IgD-negative memory B cell (primary cell): ENCODE results near the gene RHBDD2. TPM values are rescaled to one million over a fixed set of nuclear protein-coding genes. Genes with fewer than 3 reads are reported as not detected.

Experiments used
- H3K27ac Mint-ChIP-seq, 3 donors: one replicate each; pipeline ENCODE4 v1.8.0; 2020 to 2022; ENCODE audit warnings: mild to moderate bottlenecking in 3 of 3, mixed read lengths in 3 of 3, moderate library complexity in 1 of 3
- H3K27me3 Mint-ChIP-seq: one replicate; pipeline ENCODE4 v1.8.0; 2021; ENCODE audit warnings: mixed read lengths
- H3K36me3 Mint-ChIP-seq: one replicate; pipeline ENCODE4 v1.8.0; 2020; ENCODE audit warnings: mild to moderate bottlenecking, mixed read lengths
- H3K4me1 Mint-ChIP-seq, 3 donors: one replicate each; pipeline ENCODE4 v1.8.0; 2020 to 2022; ENCODE audit warnings: mixed read lengths in 3 of 3, mild to moderate bottlenecking in 1 of 3
- H3K4me3 Mint-ChIP-seq, 4 donors: one replicate each; pipeline ENCODE4 v1.8.0; 2020 to 2022; ENCODE audit warnings: mild to moderate bottlenecking in 4 of 4, mixed read lengths in 4 of 4, moderate library complexity in 3 of 4
- H3K9me3 Mint-ChIP-seq, 3 donors: one replicate each; pipeline ENCODE4 v1.8.0; 2020 to 2021; ENCODE audit warnings: mixed read lengths in 3 of 3, mild to moderate bottlenecking in 1 of 3
- polyA plus RNA-seq: library from polyadenylated mRNA; unstranded; fragments of 300-500 nt; fragmentation: Illumina TruSeq; gene quantifications from one replicate; pipeline ENCODE4 v1.2.3, GENCODE V29; 2021

Gene RHBDD2
- polyA plus RNA-seq, 1 donor from 2014 or later: 66.0 TPM

DNA sequence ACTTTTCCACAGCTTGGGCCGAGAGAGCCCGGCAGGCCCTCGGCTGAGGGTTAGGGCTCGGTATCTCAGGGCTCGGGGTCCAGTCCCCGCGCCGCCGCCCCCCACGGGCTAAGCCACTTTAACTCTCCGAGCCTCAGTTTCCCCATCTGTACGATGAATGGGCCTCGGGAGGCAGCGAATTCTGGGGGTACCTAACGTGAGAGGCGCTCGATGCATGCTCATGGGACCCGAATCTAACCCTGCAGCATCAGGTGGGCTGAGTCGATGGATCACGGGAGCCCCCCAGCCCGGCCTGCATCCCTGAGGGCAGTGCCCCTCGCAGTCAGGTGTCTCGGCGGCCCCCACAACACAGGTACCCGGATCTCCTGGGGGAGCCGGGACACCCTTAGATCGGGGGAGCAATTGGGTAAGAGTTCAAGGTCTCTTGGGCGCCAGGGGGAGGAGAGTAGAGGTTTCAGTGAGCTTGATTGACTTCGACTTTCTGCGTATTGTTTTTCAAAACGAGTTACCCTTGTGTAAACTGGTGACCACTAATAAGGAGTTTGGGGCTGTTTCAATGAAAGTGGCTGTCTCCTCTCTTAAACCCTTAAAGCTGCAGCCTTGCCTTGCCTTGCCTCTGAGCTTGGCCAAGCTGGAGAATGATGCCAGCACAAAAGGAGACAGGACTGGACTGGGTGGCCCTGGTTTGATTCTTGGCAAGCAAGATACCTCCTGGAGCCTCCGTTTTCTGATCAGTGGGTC is 36.8 kb downstream of the RHBDD2 start:
- H3K27ac Mint-ChIP-seq: peak overlapping the region; percentile 70 to 95 (median 73)
- no peaks in the 10 kb centered on the region for H3K27me3 Mint-ChIP-seq
- no peaks in the 10 kb centered on the region for H3K36me3 Mint-ChIP-seq
- H3K9me3 Mint-ChIP-seq: peaks cover 0 to 3% (median 0%) of the 10 kb centered on the region in 3 donors
- peaks cover 14 to 21% (median 21%) of the 10 kb centered on the region in 3 donors for H3K4me1 Mint-ChIP-seq
- H3K4me3 Mint-ChIP-seq: peak overlapping the region; percentile 94 to 98 (median 95)

DNA sequence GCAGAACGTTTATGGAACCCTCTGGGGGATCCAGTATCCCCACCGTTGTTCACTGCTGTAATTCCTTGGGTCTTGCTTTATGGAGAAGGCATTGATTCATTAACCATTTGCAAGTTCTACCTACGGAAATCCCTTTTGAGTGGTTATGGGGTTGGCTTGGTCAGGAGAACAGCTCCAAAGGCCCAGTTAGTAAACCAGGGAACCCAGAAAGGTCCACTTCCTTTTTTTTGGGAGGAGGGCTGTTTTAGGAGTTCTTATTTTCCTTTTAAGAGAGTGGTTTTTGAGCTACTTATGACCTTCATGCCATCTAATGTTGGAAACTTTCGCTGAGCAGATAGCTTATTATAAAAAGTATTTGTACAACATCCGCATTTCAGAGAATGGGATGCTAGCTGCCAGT is 37.4 kb downstream of the RHBDD2 start:
- peak overlapping the region; percentile 94 to 98 (median 95) for H3K4me3 Mint-ChIP-seq
- H3K27me3 Mint-ChIP-seq: no peaks in the 10 kb centered on the region
- no peaks in the 10 kb centered on the region for H3K36me3 Mint-ChIP-seq
- peaks cover 0 to 3% (median 0%) of the 10 kb centered on the region in 3 donors for H3K9me3 Mint-ChIP-seq
- H3K4me1 Mint-ChIP-seq: peaks cover 14 to 23% (median 21%) of the 10 kb centered on the region in 3 donors
- H3K27ac Mint-ChIP-seq: peak overlapping the region in 2 of 3 donors; percentile 70 to 95

DNA sequence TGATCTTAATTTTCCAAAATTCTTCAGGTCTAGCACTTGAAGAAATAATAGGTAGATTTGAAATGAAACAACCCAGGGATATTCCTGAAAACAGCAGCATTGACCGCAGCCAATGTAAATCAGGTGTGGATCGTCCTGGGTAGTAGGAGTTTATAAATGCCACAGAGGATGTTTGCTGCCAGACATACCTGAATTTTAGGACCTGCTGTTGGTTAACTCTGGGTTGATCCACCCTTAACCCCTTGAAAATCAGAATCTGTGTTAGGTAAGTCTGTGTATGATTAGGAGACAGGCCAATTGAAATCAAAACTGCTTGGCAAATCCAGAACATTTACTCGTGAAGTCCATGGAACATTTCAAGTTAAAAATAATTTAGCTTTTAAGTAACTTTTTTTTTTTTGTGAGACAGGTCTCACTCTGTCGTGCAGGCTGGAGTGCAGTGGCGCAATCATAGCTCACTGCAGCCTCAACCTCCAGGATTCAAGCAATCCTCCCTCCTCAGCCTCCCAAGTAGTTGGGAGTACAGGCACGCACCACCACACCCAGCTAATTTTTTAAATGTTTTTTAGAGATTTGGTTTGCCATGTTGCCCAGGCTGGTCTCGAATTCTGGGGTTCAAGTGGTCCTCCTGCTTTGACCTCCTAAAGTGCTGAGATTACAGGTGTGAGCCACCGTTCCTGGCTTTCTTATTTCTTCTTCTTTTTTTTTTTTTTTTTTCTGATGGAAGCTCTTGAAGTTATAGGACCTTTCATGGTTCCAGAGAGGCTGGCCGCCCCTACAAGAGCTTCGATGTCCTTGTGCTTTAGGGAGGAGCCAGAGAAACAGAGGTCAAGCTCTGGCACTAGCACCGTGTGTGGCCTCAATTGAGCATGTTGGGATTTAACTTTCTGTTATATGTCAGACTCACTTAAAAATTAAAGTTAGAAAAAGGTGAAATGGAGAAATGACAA is 38.1 kb downstream of the RHBDD2 start:
- peak overlapping the region in 1 of 3 donors; percentile 70 for H3K27ac Mint-ChIP-seq
- peak overlapping the region in 3 of 4 donors; percentile 76 to 98 (median 95) for H3K4me3 Mint-ChIP-seq
- peaks cover 14 to 23% (median 23%) of the 10 kb centered on the region in 3 donors for H3K4me1 Mint-ChIP-seq
- no peaks in the 10 kb centered on the region for H3K27me3 Mint-ChIP-seq
- H3K36me3 Mint-ChIP-seq: no peaks in the 10 kb centered on the region
- peaks cover 0 to 3% (median 0%) of the 10 kb centered on the region in 3 donors for H3K9me3 Mint-ChIP-seq

- Mint-ChIP-seq H3K4me1 (peaks cover 17 to 26% (median 18%) of the 10 kb centered on the region in 3 donors), H3K27ac (peak overlapping the region in 1 of 3 donors; percentile 39), H3K27me3 (no peaks in the 10 kb centered on the region), H3K4me3 (no peak overlapping the region), H3K36me3 (no peaks in the 10 kb centered on the region), H3K9me3 (peaks cover 0 to 3% (median 0%) of the 10 kb centered on the region in 3 donors)
Observed at GRCh38 chr7:75920431-75921161, 41.8 kb downstream of the RHBDD2 start.

DNA sequence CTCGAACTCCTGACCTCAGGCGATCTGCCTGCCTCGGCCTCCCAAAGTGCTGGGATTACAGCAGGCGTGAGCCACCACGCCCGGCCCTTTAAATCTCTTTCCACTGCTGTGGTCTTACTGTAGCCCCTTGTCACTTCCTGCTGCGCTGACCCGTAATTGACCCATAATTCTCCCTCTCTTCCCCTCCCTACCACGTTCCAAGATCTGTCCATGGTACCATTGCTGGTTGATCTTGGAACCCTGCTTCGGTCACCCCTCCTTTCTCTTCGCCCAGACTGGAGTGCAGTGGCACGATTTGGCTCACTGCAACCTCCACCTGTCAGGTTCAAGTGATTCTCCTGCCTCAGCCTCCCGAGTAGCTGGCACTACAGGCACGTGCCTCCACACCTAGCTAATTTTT is 42.6 kb downstream of the RHBDD2 start:
- Mint-ChIP-seq H3K4me1 (peaks cover 13 to 28% (median 13%) of the 10 kb centered on the region in 3 donors), H3K36me3 (no peaks in the 10 kb centered on the region), H3K9me3 (peaks cover 0 to 3% (median 0%) of the 10 kb centered on the region in 3 donors), H3K27me3 (no peaks in the 10 kb centered on the region), H3K4me3 (peak overlapping the region in 1 of 4 donors; percentile 10), H3K27ac (peak overlapping the region in 1 of 3 donors; percentile 73)

GRCh38 chr7:75922966-75923603 is 44.3 kb downstream of the RHBDD2 start:
- Mint-ChIP-seq H3K9me3 (peaks cover 0 to 3% (median 0%) of the 10 kb centered on the region in 3 donors), H3K27me3 (no peaks in the 10 kb centered on the region), H3K4me3 (peak overlapping the region in 2 of 4 donors; percentile 32 to 65), H3K27ac (no peak overlapping the region), H3K4me1 (peaks cover 11 to 25% (median 14%) of the 10 kb centered on the region in 3 donors), H3K36me3 (no peaks in the 10 kb centered on the region)

GRCh38 chr7:75924256-75924655 is 45.4 kb downstream of the RHBDD2 start:
- Mint-ChIP-seq H3K27me3 (no peaks in the 10 kb centered on the region), H3K4me3 (no peak overlapping the region), H3K4me1 (peaks cover 6 to 28% (median 23%) of the 10 kb centered on the region in 3 donors), H3K36me3 (no peaks in the 10 kb centered on the region), H3K9me3 (no peaks in the 10 kb centered on the region), H3K27ac (no peak overlapping the region)

- Mint-ChIP-seq H3K36me3 (no peaks in the 10 kb centered on the region), H3K27ac (peak overlapping the region in 2 of 3 donors; percentile 10 to 59), H3K9me3 (no peaks in the 10 kb centered on the region), H3K4me3 (no peak overlapping the region), H3K4me1 (peaks cover 6 to 25% (median 23%) of the 10 kb centered on the region in 3 donors), H3K27me3 (no peaks in the 10 kb centered on the region)
Observed at GRCh38 chr7:75924889-75925288, 46.1 kb downstream of the RHBDD2 start.

DNA sequence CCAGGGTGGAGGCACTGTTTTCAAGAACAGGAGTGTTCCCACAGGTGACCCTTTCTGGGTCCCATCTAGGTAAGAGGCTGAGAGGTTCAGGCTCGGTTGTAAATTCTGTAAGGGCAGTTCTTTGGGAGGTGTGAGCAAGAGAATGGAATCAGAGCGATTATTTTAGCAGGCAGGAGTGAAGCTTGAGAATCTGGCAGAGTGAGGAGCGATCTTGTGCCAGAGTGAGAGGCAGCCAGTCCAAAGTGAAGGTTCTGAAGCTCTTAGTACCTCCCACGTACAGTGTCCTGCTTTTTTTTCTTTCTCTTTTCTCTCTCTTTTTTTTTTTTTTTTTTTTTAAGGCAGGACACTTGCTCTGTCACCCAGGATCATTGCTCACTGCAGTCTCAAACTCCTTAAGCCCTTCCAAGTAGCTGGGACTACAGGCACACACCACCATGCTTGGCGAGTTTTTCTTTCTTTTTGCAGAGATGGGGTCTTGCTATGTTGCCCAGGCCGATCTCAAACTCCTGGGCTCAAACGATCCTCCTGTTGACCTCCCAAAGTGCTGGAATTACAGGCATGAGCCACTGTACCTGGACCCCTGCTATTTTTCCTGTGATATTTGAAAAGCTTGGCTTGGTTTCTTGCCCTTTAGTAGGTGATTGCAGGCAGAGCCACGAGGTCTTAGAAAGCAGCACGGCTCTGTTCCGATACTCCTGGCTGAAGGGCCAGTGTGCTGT is 47.0 kb downstream of the RHBDD2 start:
- H3K27me3 Mint-ChIP-seq: no peaks in the 10 kb centered on the region
- no peaks in the 10 kb centered on the region for H3K36me3 Mint-ChIP-seq
- no peak overlapping the region for H3K27ac Mint-ChIP-seq
- H3K4me3 Mint-ChIP-seq: no peak overlapping the region
- no peaks in the 10 kb centered on the region for H3K9me3 Mint-ChIP-seq
- peaks cover 6 to 25% (median 23%) of the 10 kb centered on the region in 3 donors for H3K4me1 Mint-ChIP-seq

GRCh38 chr7:75928568-75928914 is 49.7 kb downstream of the RHBDD2 start:
- no peak overlapping the region for H3K4me3 Mint-ChIP-seq
- H3K4me1 Mint-ChIP-seq: peaks cover 6 to 22% (median 15%) of the 10 kb centered on the region in 3 donors
- H3K9me3 Mint-ChIP-seq: peaks cover 0 to under 1% (median 0%) of the 10 kb centered on the region in 3 donors
- peaks cover 5% of the 10 kb centered on the region for H3K36me3 Mint-ChIP-seq
- H3K27ac Mint-ChIP-seq: peak overlapping the region; percentile 10 to 77 (median 44)
- no peaks in the 10 kb centered on the region for H3K27me3 Mint-ChIP-seq

DNA sequence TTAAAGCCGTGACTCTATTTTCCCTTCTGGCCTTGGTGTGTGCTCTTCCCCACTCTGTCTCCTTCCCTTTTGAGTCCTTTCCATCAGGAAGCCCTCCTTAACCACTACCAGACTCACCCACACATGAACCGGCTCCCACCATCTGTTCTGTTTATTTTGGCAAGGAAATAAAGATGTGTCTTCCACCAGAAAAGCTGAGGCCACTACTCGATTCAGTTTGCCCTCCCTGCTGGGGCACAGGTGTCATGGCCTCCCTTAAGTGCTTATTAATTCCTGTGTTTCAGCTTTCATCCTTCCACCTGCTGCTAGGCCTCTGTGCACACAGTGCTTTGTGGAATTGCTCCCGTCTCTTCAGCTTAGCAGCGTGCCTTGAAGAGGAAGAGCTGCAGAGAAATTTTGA is 52.8 kb downstream of the RHBDD2 start:
- Mint-ChIP-seq H3K4me1 (peaks cover 2 to 14% (median 10%) of the 10 kb centered on the region in 3 donors), H3K36me3 (peaks cover 8% of the 10 kb centered on the region), H3K4me3 (no peak overlapping the region), H3K27me3 (no peaks in the 10 kb centered on the region), H3K27ac (peak overlapping the region in 1 of 3 donors; percentile 6), H3K9me3 (peaks cover 0 to 8% (median 0%) of the 10 kb centered on the region in 3 donors)

DNA sequence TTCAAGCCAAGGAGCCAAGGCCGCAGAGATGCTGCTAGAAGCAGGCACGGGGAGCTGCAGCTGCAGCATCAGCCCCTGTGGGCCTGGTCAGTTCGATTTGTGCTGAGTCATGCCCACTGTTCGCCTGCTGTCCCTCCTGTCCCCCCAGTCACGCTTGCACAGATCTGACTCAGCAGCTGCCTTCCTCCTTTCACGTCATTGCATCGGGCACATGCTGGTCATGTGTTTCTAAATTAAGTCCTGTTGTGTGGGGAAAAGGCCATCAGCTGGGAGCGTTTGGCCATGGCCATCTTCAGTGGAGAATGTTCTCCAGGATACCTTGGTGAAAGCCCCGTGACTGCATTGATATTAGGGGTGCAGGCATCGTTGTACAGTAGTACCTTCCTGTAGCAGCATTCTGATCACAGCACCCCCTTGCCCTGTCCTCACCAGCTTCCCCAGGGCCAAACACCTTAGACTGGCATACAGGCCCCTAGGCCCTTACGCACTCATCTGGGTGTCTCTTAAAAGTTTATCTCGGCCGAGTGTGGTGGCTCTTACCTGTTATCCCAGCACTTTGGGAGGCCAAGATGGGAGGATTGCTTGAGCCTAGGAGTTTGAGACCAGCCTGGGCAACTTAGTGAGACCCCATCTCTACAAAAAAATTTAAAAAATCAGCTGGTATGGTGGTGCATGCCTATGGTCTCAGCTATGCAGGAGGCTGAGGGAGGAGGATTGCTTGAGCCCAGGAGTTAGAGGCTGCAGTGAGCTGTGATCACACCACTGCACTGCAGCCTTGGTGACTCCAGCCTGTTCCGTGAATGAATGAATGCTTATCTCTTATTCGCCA is 59.3 kb downstream of the RHBDD2 start:
- Mint-ChIP-seq H3K4me1 (peaks cover 0 to 4% (median 2%) of the 10 kb centered on the region in 3 donors), H3K27ac (peak overlapping the region in 1 of 3 donors; percentile 40), H3K9me3 (peaks cover 0 to 8% (median 0%) of the 10 kb centered on the region in 3 donors)

More for the DNA sequence above, 59.3 kb downstream of the RHBDD2 start:
- peaks cover 5% of the 10 kb centered on the region for H3K36me3 Mint-ChIP-seq
- peak overlapping the region in 1 of 4 donors; percentile 25 for H3K4me3 Mint-ChIP-seq
- H3K27me3 Mint-ChIP-seq: no peaks in the 10 kb centered on the region
